Caki2 (cell line): ENCODE measurements around the gene ZBTB7A. TPM values are rescaled to one million over a fixed set of nuclear protein-coding genes. Genes with fewer than 3 reads are reported as not detected.

Experiments used
- DNase-seq: peaks from one replicate; pipeline ENCODE4 v3.0.0-alpha.2; 2015; ENCODE audit warnings: low read depth
- in situ Hi-C: cut with HindIII; loops from 2 replicates; pipeline ENCODE4 v1.10.0; 2016; ENCODE audit warnings: low sequenced_read_pairs, low pct_unique_long_range_greater_than_20kb, mixed read lengths
- total RNA-seq: library from RNA; depleted of rRNA; stranded (reverse); fragments of >200 nt; shearing (Covaris generic); gene quantifications from 2 replicates; pipeline ENCODE4 v1.2.3, GENCODE V29; 2014; ENCODE audit warnings: low replicate concordance; rRNA removed

ZBTB7A gene
- 12.7 and 19.6 TPM in 2 replicates for total RNA-seq

DNA sequence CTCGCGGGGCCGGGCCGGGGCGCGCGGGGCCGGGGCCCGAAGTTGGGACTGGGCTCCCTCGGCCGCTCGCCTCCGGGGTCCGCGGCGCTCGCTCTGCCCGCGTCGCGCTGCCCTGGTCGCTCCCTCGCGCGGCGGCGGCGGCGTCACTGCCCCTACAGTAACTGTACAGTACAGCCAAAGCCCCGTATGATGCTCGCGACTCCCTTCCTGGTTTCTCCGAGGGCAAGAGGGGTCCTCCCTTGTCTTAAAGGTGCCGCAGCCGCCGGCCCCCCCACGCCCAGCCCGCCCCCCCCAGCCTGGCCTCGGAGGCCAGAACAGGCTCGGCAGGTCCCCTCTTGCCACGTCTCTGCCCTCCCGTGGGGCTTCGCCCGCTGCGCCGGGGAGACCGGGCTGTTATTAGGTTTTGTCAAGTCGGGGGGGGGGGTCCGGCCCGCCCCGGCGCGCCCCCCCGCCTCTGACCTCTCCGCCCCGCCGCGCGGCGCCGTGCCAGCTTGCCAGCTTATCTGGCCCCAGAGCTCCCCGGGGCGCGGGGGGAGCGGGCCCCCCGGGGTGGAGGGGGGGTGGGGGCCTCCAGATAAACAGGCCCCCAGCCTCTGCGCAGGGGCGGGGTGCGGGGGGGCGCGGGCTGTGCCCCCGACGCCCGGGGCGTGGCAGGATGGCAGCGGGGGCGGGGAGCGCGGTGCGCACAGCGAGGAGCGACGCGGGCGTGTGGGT is at the start of gene ZBTB7A:
Gene ZBTB7A (minus strand): TSS at position 218 of the 714 bp plus-strand sequence. CDS start 11,667 bp downstream, outside the sequence.
- in situ Hi-C loops, result no loop called here

DNA sequence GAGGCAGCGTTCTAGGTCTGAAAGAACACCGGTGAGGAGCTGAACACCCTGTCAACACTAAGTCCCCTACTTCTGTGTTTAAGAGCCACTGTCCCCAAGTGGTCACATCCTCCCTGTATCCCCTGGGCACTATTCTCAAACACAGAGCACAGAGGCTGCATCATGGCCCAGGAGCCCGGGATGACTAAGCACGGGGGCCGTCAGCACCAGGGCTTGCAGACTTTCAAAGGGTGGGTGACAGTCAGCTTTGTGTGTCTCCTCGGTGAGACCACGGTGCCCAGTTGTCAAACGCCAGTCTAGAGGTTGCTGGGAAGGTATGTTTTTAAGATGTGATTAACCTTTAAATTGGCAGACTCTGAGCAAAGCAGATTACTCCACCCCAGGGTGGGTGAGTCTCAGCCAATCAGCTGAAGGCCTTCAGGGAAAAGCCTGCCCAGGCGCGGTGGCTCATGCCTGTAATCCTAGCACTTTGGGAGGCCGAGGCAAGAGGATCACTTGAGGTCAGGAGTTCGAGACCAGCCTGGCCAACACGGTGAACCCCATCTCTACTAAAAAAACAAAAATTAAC is 49.2 kb upstream of the ZBTB7A start:
- no peak for DNase-seq
- in situ Hi-C loops, result no loop called here

More for the DNA sequence above, at the start of gene ZBTB7A:
- DNase-seq, result peak; percentile 59

DNA sequence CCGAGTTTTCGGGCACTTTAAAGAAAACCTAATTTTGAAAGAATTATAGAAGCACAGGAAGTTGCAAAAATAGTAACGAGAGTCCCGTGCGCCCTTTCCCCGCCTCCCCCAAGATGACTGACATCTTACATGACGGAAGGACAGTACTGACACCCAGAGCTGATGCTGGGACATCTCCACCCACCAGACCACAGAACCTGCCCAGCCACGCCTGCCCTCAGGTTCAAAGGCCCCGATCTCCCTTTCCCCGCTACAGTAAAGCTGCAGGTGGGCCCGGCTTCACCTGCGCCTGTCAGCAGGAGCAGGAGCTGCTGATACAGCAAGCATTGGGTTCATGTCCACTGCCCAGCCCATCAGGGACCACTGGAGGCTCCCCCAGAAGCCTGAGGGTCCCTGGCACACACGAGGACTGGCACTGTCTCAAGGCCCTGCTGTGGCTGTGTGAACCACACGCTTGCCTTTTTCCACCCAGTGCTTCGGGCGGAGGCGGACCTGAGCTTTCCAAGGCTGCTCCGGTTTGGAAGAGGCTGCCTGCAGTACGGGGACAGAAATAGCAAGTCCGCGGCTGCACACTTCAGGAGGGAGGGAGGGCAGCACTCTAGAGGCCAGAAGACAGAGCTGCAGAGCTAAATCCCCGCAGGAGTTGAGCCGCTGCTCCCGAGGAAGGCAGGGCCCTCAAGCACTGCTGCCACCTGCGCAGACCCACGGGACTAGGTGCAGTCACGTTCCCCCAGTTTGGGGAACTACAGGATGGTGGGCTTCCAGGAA is 48.5 kb upstream of the ZBTB7A start:
- in situ Hi-C loops, result no loop called here
- DNase-seq, result no peak

DNA sequence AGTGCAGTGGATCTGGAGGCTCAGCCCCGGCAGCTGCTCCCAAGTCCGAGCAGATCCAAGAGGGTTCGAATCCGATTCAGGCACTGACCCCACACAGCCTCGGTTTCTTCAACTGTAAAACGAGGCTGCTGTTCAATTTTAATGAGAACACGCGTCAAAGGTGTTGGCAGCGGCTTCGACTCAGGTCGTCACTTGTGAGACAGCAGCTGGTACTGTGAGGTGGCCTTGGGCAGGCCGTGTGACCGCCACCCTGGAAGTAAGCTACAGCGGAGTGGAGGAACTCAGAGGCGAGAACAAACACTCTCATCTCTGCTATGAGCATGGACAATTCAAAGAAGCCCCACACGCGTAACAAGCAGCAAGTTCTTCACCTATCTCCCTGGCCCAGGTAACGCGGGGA is 47.5 kb upstream of the ZBTB7A start:
- in situ Hi-C loops, result no loop called here
- DNase-seq, result no peak

DNA sequence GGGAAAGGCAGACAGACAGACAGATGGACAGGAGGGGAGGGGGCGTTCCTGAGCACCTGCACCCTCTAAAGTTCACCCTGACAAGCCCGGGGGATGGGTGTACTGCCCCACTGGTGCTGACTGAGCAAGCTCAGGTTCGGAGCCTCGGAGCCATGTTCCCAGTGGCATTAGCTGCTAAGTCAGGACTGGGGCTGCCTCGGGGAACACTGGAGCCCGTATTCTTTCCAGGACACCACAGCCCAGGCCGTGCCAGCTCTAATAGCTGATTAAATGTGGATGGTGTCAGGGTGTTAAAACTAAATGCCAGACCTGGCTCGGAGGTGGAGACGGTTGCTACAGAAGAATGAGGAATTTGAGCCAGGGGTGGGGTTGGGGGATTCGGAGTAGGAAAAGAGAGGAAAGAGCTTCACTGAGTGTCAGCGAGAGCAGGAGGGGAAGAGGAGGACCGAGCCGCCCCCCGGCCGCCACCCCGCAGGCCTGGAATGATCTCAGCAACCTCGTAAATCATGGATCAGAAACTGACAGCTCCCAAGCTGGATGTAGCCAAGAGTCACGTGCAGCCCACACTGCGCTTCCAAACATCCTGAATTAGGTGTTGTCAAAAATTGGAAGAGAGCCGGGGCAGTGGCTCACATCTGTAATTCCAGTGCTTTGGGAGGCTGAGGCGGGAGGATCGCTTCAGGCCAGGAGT is 46.8 kb upstream of the ZBTB7A start:
- DNase-seq, result no peak
- in situ Hi-C loops, result no loop called here

DNA sequence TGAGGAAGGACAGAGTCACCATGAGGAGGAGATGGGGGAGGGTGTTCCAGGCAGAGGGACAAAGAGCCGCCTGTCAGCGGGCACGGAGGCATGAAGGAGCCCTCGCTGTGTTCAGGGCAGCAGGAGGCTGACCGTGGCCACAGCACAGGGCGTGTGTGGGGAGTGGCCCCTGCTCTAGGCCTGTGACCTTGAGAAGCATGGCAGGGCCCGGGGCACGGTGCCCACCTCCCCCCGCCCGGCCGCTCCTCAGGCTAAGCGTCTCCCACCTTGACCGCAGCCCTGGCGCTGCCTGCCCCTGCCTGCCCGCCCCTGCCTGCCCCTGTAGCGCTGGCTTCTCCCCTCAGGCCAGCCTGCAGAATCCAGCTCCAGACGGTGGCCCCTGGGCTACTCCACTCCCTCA is 45.7 kb upstream of the ZBTB7A start:
- in situ Hi-C loops, result no loop called here
- DNase-seq, result no peak

DNA sequence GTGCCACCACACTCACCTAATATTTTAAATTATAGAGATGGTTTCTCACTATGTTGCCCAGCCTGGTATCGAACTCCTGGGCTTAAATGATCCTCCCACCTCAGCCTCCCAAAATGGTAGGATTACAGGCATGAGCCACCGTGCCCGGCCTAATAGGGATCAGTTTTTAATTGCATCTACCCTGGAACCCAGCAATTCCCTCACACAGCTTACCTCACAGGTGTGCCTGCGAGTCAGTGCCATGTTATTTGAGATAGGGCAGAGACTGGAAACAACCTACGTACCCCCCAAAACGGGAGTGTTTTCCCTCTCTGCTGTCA is 42.9 kb upstream of the ZBTB7A start:
- DNase-seq, result no peak
- in situ Hi-C loops, result no loop called here

DNA sequence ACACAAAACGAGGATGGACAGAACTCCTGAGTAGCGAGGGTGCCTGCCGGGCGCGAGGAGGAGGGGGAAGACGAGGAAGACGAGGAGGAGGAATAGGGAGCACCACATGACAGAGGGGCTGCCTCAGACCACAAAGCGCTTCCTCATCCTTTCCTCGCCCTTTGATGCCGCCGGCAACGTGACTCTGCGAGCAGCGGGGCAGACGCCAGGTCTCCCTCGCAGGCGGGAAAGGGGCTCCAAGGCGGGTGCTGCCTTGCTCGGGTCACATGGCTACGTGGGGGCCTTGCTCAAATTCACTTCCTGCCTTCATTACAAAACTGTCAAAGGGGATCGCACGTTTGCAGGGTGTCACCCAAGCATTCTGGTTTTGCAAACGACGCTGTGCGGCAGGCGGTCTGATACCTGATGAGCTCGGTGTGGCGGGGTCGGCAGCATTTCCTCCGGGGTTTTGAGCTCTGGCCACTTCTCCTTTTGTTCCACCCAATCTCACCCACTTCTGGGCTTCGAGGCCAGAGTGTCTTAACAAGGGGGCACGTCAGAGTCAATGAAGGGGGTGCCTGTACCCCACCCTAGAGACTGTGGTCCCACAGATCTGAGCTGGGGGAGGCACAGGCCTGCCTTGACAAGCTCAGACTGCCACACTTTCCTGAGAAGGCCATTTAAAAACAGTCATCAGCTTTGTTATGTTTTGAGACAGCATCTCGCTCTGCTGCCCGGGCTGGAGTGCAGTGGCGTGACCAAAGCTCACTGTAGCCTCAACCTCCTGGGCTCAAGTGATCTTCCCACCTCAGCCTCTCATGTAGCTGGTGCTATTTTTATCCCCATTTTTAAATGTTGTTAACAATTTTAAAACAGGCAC is 42.3 kb upstream of the ZBTB7A start:
- in situ Hi-C loops, result no loop called here

DNA sequence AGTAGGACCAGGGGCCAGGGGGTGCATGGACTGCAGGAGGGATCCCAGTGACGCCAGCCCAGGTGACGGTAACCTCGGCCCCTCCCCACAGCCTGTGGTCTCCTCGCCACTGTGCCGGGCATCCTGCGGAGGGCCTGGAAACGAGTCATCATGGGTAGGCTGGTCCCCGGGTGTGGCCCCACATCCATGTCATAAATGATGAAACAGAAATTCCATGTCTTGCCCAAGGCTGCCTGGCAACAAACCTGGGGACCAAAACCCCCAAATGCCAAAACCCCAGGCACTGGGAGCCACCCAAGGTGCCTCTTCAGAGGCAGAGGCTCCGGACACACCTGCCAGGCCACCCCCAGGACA is 36.4 kb upstream of the ZBTB7A start:
- in situ Hi-C loops, result no loop called here

More for the DNA sequence above, 42.3 kb upstream of the ZBTB7A start:
- DNase-seq, result no peak

DNA sequence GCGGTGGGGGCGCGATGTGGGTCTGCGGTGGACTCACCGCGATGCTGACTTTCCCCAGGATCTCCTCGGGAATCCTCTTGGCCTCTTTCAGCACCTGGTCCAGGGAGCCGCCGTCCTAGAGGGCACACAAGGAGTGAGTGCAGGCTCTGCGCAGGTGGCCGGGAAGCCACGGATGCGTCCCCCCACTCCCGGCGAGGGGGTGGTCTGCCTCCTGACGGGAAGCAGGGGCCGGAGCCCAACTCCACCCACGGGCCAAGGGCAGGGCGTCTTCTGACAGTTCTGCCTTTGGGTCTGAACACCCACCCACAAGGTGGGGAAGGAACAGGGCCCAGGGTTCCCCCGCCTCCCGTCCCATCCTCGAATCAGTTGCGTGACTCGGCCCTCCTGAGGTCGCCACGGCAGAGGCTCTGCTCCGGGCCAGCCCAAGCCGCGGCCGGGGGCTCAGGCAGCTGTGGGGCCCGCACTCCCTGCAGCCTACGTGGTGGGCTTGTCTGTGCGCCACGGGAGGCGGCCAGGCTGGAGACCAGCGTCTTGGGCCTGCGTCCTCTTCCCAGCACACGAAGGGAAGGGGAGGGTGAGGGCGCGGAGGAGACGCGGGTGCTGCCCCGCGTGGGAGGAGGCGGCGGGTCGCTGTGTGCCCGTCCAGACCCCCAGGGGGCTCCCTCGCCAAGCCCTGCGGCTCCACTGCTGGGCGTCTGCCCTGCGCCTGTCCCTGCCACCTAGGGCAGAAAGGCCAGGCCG is 35.8 kb upstream of the ZBTB7A start:
- in situ Hi-C loops, result no loop called here
- no peak for DNase-seq

More for the DNA sequence above, 36.4 kb upstream of the ZBTB7A start:
- no peak for DNase-seq

DNA sequence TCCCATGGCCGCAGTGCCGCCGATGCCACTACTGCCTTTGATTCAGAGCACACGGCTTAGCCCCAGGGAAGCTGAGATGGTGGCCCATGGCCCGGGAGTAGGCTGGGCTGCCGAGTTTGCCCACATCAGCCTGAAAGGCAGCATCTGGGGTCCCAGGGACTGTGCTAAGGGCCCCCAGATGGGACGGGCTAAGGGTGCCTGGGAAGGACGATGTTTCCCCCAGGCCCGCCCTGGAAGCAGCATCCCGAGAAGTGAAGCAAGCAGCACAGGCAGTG is 34.7 kb upstream of the ZBTB7A start:
- DNase-seq, result no peak
- in situ Hi-C loops, result no loop called here

DNA sequence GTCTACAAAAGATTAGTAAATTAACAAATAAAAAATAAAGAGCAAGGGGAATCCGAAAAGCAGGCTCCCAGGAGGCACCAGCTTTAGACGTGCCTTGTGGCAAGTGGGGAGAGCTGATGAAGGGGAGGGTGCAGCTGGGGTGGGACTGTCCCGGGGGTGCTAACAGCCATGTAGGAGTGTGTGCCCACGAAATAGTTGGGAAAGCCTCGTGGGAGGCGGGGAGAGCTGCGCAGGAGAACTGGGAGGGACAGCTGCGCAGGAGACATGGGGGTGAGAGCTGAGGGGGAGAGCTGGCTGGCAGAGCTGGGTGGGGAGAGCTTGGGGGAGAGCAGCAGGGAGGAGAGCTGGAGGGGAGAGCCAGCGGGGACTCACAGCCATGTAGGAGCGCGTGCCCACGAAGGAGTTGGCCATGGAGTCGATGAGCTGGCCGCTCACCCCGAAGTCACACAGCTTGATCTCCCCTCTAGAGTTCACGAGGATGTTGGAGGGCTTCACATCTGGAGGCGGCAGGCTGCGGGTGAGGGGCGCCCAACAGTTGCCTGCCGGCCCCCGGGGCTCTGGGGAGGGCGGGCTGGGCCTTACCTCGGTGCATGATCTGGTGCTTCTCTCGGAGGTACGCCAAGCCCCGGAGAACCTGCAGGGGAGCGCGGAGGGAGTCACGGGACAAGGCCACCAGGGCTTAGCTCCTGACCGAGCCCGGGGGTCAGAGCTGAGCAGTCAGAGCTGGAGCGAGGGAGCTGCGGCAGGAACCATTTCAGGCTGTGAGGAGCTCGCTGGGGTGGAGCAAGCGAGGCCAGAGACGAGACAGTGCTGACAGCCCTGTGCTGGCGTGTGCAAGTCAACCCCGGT is 34.2 kb upstream of the ZBTB7A start:
- DNase-seq, result no peak
- in situ Hi-C loops, result no loop called here

DNA sequence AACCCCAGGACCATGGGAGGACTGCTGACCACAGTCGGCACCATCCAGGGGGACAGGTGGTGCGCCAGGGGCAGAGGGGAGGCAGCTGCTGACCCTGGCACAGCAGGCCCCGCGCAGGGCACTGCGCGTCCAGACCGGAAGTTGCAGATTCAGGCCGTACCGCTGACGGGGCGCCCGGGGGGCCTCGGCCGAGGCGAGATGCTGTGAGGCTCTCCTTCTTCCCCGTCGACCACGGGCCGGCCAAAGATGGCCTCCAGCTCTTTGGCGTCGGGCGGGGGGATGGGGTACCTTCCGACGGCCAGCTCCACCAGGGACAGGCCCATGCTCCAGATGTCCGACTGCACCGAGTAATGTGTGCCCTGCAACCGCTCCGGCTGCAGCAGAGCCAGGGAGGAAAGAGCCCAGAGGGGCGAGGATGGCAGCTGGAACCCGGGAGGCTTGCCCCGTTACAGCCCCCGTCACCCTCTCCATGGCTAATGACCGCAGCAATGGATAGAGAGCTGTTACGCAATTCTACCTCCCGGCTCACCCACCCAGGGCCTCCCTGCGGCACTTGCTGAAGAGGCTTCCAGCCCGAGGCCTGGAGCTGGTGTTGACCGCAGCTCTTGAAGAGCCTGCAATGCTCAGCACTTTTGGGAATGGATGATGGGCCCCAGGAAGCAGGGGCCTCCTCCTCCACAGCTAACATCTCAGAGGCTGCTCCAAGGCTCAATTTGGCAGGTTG is 32.5 kb upstream of the ZBTB7A start:
- in situ Hi-C loops, result no loop called here
- DNase-seq, result no peak

DNA sequence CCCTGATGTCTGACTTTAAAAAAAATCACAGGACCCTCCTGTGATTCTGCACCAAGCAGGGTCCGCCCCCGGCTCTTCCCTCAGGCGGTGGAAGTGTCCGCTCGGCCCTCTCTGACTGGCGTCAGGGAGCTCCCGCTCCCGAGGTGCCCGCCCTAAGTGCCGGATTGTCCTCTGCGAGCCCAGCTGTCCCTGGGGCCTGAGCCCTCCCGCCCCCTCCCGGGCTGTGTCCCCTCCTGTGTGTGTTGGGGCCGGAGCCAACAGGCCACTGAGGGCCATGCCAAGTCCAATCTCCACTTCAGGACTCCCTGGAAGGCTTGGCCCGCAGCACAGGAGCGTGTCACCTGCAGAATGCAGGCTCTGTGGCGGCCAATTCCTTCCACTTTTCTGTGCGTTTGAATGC is 31.8 kb upstream of the ZBTB7A start:
- DNase-seq, result no peak
- in situ Hi-C loops, result no loop called here

DNA sequence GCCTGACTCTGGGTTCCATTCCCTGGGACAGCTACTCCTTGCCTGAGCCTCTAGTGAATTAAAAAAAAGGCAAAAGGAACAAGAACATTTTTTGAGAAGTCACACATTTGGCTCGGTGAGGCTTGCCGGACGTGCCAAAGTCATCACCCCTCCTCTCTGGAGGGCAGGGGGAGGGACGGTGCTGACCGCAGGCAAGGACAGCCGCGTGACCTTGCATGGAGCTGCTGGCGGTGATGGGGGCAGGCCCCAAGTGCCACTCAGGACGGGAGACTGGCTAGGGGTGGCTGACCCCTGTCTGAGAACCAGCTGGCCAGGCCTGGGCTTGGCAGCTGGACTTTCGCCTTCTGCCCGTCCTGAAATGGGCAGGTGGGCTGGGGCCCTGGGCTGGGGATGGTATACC is 30.8 kb upstream of the ZBTB7A start:
- no peak for DNase-seq
- in situ Hi-C loops, result no loop called here
